Chondrocyte (in vitro differentiated cells): ENCODE data around the gene RASSF4. TPM values are rescaled to one million over a fixed set of nuclear protein-coding genes. Genes with fewer than 3 reads are reported as not detected.

ENCODE experiments used
- DNase-seq: peaks from one replicate; pipeline ENCODE4 v3.0.0; 2021; ENCODE audit warnings: mixed read lengths, low spot score
- H3K27ac Mint-ChIP-seq: one replicate; pipeline ENCODE4 v1.8.0; 2021; ENCODE audit warnings: mild to moderate bottlenecking, moderate library complexity, mixed read lengths; ENCODE audit not compliant: unreplicated experiment
- H3K27me3 Mint-ChIP-seq: 2 replicates; pipeline ENCODE4 v1.8.0; 2021; ENCODE audit warnings: low read depth, mixed read lengths
- H3K36me3 Mint-ChIP-seq: 2 replicates; pipeline ENCODE4 v1.8.0; 2021; ENCODE audit warnings: low read depth, mixed read lengths
- H3K4me1 Mint-ChIP-seq: 2 replicates; pipeline ENCODE4 v1.8.0; 2021; ENCODE audit warnings: low read depth, mild to moderate bottlenecking, mixed read lengths
- H3K4me3 Mint-ChIP-seq: one replicate; pipeline ENCODE4 v1.8.0; 2021; ENCODE audit warnings: mild to moderate bottlenecking, moderate library complexity, mixed read lengths; ENCODE audit not compliant: unreplicated experiment
- H3K9me3 Mint-ChIP-seq: 2 replicates; pipeline ENCODE4 v1.8.0; 2021; ENCODE audit warnings: low read depth, mixed read lengths
- CTCF ChIP-seq: fragments of 200-600 bp; sonication (generic); IDR thresholded peaks from 2 replicates; pipeline ENCODE4 v1.5.0; 2021; ENCODE audit warnings: antibody characterized with exemption, mild to moderate bottlenecking, moderate library complexity
- total RNA-seq: library from RNA; stranded (reverse); gene quantifications from 3 replicates; pipeline ENCODE4 v1.2.1, GENCODE V29; 2021

Gene RASSF4
- total RNA-seq, 1 donor from 2014 or later = 37.8 TPM

DNA sequence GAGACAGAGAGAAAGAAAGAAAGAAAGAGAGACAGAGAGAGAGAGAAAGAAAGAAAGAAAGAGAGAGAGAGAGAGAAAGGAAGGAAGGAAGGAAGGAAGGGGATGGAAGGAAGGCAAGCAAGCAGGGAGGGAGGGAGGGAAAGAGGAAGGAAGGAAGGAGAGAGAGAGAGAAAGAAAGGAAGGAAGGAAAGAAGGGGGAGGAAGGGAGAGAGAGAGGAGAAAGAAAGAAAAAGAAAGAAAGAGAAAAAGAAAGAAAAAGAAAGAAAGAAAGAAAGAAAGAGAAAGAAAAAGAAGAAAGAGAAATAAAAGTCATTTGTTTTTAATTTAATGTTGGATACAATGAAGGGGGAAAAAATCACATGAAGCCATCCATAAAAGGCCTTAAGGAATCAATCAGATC lies 4.6 kb upstream of the RASSF4 start:
- peaks cover 5% of the 10 kb centered on the region for H3K36me3 Mint-ChIP-seq
- no peak overlapping the region for H3K27ac Mint-ChIP-seq
- H3K4me1 Mint-ChIP-seq = peaks cover 54% of the 10 kb centered on the region
- H3K9me3 Mint-ChIP-seq = peaks cover 4% of the 10 kb centered on the region
- H3K4me3 Mint-ChIP-seq = no peak overlapping the region
- no peak for DNase-seq
- H3K27me3 Mint-ChIP-seq = no peaks in the 10 kb centered on the region
- TF ChIP-seq CTCF = no peak

DNA sequence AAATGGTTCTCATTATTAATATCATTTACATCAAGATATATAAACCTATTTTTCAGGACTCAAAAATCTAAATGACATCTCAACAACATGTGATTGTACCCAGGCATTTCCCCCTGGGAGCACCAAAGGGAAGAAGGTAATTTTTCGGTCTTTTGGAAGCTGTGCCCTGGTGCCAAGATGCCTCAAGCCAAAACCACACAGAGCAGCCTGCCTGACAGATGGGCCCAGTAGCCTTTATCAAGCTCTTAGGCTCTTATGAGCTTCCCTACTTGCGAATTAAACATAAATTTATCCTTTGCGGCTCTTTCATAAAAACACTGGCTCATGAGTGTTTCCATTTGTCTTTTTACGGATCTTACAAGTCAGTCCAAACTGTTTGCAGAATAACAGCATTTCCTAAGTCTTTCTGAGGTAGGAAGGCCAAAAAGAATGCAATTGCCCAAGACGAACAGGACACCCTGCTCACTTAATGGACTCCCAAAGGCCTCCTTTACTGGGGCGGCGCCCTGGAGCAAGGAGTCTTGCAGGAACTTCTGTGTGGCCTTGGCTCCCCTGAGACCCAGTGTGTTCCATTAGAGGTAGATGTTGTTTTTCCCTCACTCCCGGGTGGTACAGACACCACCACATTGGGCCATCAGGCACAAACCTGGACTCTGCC lies 4.1 kb upstream of the RASSF4 start:
- no peak for DNase-seq
- Mint-ChIP-seq H3K4me3 (no peak overlapping the region), H3K27ac (no peak overlapping the region), H3K27me3 (no peaks in the 10 kb centered on the region), H3K9me3 (peaks cover 4% of the 10 kb centered on the region), H3K4me1 (peaks cover 54% of the 10 kb centered on the region), H3K36me3 (peaks cover 5% of the 10 kb centered on the region)
- no peak for TF ChIP-seq CTCF

GRCh38 chr10:44956226-44956625 lies 3.4 kb upstream of the RASSF4 start:
- no peak overlapping the region for H3K27ac Mint-ChIP-seq
- peaks cover 4% of the 10 kb centered on the region for H3K9me3 Mint-ChIP-seq
- H3K4me1 Mint-ChIP-seq = peaks cover 57% of the 10 kb centered on the region
- no peaks in the 10 kb centered on the region for H3K27me3 Mint-ChIP-seq
- DNase-seq = no peak
- H3K4me3 Mint-ChIP-seq = no peak overlapping the region
- TF ChIP-seq CTCF = no peak
- peaks cover 4% of the 10 kb centered on the region for H3K36me3 Mint-ChIP-seq

DNA sequence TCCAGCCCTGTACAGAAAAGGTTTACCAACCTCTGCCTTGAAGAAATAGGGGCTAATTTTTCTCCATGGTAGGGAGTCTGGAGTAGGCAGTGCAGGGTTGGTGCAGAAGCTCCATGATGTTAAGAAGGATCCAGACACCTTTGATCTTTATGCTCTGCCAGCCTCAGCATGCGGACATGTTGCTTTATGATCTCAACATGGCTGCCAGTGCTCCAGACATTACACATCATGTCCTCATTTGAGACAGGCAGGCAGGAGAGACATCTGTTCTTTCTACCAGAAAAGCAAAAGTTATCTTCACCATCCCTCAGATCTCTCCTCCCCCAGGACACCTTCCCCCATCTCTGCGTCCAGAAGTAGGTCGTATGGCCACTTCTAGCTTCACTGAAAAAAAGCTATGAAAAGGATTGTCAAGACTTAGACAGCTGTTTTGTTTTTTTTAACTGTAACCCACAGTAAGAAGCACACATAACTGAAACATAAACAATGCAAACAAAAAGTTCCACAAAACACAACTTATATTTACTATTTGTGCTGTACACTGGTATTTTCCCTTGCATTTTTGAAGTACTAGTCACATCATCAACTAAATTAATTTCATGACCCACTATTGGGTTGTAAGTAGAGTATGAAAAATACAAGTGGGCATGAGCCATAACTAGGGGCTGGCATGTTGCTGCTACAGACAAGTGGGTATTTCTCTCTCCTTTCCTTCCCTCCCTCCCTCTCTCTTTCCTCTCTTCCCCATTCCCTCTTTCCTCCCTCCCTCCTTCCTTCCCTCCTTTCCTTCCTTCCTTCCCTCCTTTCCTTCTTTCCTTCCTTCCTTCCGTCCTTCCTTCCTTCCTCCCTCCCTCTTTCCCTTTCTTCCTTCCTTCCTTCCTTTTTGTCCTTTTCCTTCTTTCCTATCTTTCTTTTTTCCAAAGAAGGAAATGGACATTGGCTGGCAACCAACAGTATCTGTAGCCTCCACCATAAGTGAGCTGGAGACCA lies 2.6 kb upstream of the RASSF4 start:
- no peak for TF ChIP-seq CTCF
- no peaks in the 10 kb centered on the region for H3K27me3 Mint-ChIP-seq
- no peak overlapping the region for H3K4me3 Mint-ChIP-seq
- peaks cover 3% of the 10 kb centered on the region for H3K36me3 Mint-ChIP-seq
- no peak overlapping the region for H3K27ac Mint-ChIP-seq
- peaks cover 4% of the 10 kb centered on the region for H3K9me3 Mint-ChIP-seq
- H3K4me1 Mint-ChIP-seq = peaks cover 61% of the 10 kb centered on the region
- no peak for DNase-seq

- Mint-ChIP-seq H3K4me3 (peak overlapping the region; percentile 81), H3K9me3 (peaks cover 4% of the 10 kb centered on the region), H3K4me1 (peaks cover 65% of the 10 kb centered on the region), H3K36me3 (peaks cover 3% of the 10 kb centered on the region), H3K27me3 (no peaks in the 10 kb centered on the region), H3K27ac (peak overlapping the region; percentile 82)
- TF ChIP-seq CTCF = no peak
- no peak for DNase-seq
These were observed 1.3 kb upstream of the RASSF4 start for GRCh38 chr10:44958196-44958897.
